Lung (tissue), 12 donors: ENCODE results near the gene ERRFI1. TPM values are rescaled to one million over a fixed set of nuclear protein-coding genes. Genes with fewer than 3 reads are reported as not detected.

ENCODE experiments used
- ATAC-seq: fragments of 200-7000 bp; cut with Tn5 transposase; one replicate; pipeline ENCODE4 v1.9.1; 2020; ENCODE audit warnings: moderate number of reproducible peaks; ENCODE audit not compliant: insufficient read depth, low FRiP score
- DNase-seq, 3 donors: peaks; one replicate each; pipeline ENCODE4 v3.0.0-alpha.2; 2013 to 2017
- H3K27ac ChIP-seq, 2 donors: one replicate each; pipeline ENCODE4 v1.5.1; 2013; ENCODE audit warnings: mild to moderate bottlenecking in 2 of 2, moderate library complexity in 2 of 2, control low read depth in 1 of 2, inconsistent platforms in 1 of 2, low read depth in 1 of 2, low read length in 1 of 2
- H3K27me3 ChIP-seq, 3 donors: one replicate each; pipeline ENCODE4 v1.5.1; 2013; ENCODE audit warnings: low read length in 2 of 3; ENCODE audit not compliant: control insufficient read depth in 3 of 3, insufficient read depth in 3 of 3
- H3K36me3 ChIP-seq, 4 donors: one replicate each; pipeline ENCODE4 v1.5.1; 2013; ENCODE audit warnings: low read length in 4 of 4, mild to moderate bottlenecking in 1 of 4, moderate library complexity in 1 of 4; ENCODE audit not compliant: control insufficient read depth in 4 of 4, insufficient read depth in 4 of 4
- H3K4me1 ChIP-seq, 5 donors: one replicate each; pipeline ENCODE4 v1.5.1; 2013; ENCODE audit warnings: low read length in 5 of 5, mild to moderate bottlenecking in 2 of 5, moderate library complexity in 1 of 5; ENCODE audit not compliant: control insufficient read depth in 5 of 5, insufficient read depth in 5 of 5
- H3K4me3 ChIP-seq: one replicate; pipeline ENCODE4 v1.5.1; 2013; ENCODE audit warnings: mild to moderate bottlenecking, control low read depth, moderate library complexity
- H3K9ac ChIP-seq, 2 donors: one replicate each; pipeline ENCODE4 v1.5.1; 2013; ENCODE audit warnings: low read length in 2 of 2, control low read depth in 1 of 2; ENCODE audit not compliant: insufficient read depth in 1 of 2
- H3K9me3 ChIP-seq, 4 donors: one replicate each; pipeline ENCODE4 v1.5.1; 2013; ENCODE audit warnings: low read length in 3 of 4, mild to moderate bottlenecking in 1 of 4, moderate library complexity in 1 of 4; ENCODE audit not compliant: control insufficient read depth in 4 of 4, insufficient read depth in 3 of 4
- CTCF ChIP-seq: IDR thresholded peaks from 2 replicates; pipeline ENCODE4 v1.5.1; 2012; ENCODE audit warnings: mild to moderate bottlenecking; ENCODE audit errors: control extremely low read depth, extremely low read depth
- WGBS, 2 donors: extraction: QIAGEN DNeasy Blood & Tissue Kit; methylation state at CpG; one replicate each; pipeline ENCODE4 v1.1.7; 2013; 5-methylcytosine and 5-hydroxymethylcytosine counted together
- polyA plus RNA-seq, 2 donors: library from polyadenylated mRNA; stranded (reverse); fragments of 200-250 nt; gene quantifications; one replicate each; pipeline ENCODE4 v1.2.1, GENCODE V29; 2013
- total RNA-seq, 2 donors: library from RNA; depleted of rRNA in 1 of 2; stranded (reverse); fragments of >200 nt in 1 of 2; gene quantifications; one replicate each; pipeline ENCODE4 v1.2.1, GENCODE V29; 2014 to 2021
- donor health status: control.
- donor health status: control.
- donor health status: Bipolar disorder and iron deficiency.
- donor health status: healthy.
- donor health status: DM: yes; HTN: yes; CAD: no.

ERRFI1 gene
- total and polyA plus RNA-seq, 4 donors: 26.5 to 89.2 (median 61.4) TPM

- Histone ChIP-seq H3K4me1 (peaks cover 3 to 51% (median 21%) of the 10 kb centered on the region in 5 donors), H3K9ac (no peak overlapping the region), H3K27me3 (peaks cover 0 to 3% (median 0%) of the 10 kb centered on the region in 3 donors), H3K4me3 (no peak overlapping the region), H3K9me3 (no peaks in the 10 kb centered on the region), H3K36me3 (no peaks in the 10 kb centered on the region), H3K27ac (no peak overlapping the region)
- ATAC-seq: peak; percentile 46
- DNase-seq: peak in 1 of 3 donors; percentile 45
- no peak for TF ChIP-seq CTCF
These were observed 6.1 kb downstream of the ERRFI1 start for GRCh38 chr1:8020032-8020431.

- no peak for TF ChIP-seq CTCF
- H3K36me3 ChIP-seq: peaks cover 0 to 4% (median 2%) of the 10 kb centered on the region in 4 donors
- no peak overlapping the region for H3K27ac ChIP-seq
- no peak for DNase-seq
- H3K9ac ChIP-seq: no peak overlapping the region
- no peak overlapping the region for H3K4me3 ChIP-seq
- 95 to 96% methylated on average over 5 of the region's 5 CpGs for WGBS, 2 donors
- no peaks in the 10 kb centered on the region for H3K27me3 ChIP-seq
- ATAC-seq: no peak
- peaks cover 3 to 47% (median 18%) of the 10 kb centered on the region in 5 donors for H3K4me1 ChIP-seq
- H3K9me3 ChIP-seq: no peaks in the 10 kb centered on the region
These were observed 6.9 kb downstream of the ERRFI1 start for GRCh38 chr1:8019229-8019620.

GRCh38 chr1:8018492-8019228, 7.4 kb downstream of the ERRFI1 start:
- ATAC-seq (no peak), DNase-seq (no peak)
- Histone ChIP-seq H3K9ac (no peak overlapping the region), H3K4me1 (peaks cover 3 to 42% (median 18%) of the 10 kb centered on the region in 5 donors), H3K27ac (peak overlapping the region; percentile 1 to 45), H3K4me3 (no peak overlapping the region), H3K36me3 (peaks cover 5 to 10% (median 6%) of the 10 kb centered on the region in 4 donors), H3K9me3 (no peaks in the 10 kb centered on the region), H3K27me3 (no peaks in the 10 kb centered on the region)
- 81 to 85% methylated on average over 3 of the region's 3 CpGs for WGBS, 2 donors
- no peak for TF ChIP-seq CTCF
